ENCODE data around the gene ZCCHC3.
"Not testable (repeated sequence)": the region's sequence is repeated elsewhere in the genome, so short reads cannot be mapped to it uniquely, and the experiment has no call there.

Gene ZCCHC3

GRCh38 chr20:297098-297924 lies at the start of gene ZCCHC3:
Gene ZCCHC3 (plus strand): TSS chr20:297570. CDS start chr20:297587, 17 bp downstream.
- DNase-seq (ENCODE audit: low read depth), result peak; percentile 72

- DNase-seq (ENCODE audit: low read depth), result no peak
Observed at GRCh38 chr20:251354-251753, 46.0 kb upstream of the ZCCHC3 start.

GRCh38 chr20:252801-253200 lies 44.6 kb upstream of the ZCCHC3 start:
- DNase-seq (ENCODE audit: low read depth), result no peak

GRCh38 chr20:253447-253846 lies 43.9 kb upstream of the ZCCHC3 start:
- DNase-seq (ENCODE audit: low read depth), result not testable (repeated sequence)

- no peak for DNase-seq (ENCODE audit: low read depth)
Observed at GRCh38 chr20:257419-257818, 40.0 kb upstream of the ZCCHC3 start, which contains the start of gene DEFB132. Gene DEFB132 (plus strand): TSS chr20:257724. CDS start chr20:257779, 55 bp downstream.

- DNase-seq (ENCODE audit: low read depth), result no peak
Observed at GRCh38 chr20:258269-258858, 39.0 kb upstream of the ZCCHC3 start.

- DNase-seq (ENCODE audit: low read depth), result no peak
Observed at GRCh38 chr20:258963-259362, 38.4 kb upstream of the ZCCHC3 start.

GRCh38 chr20:259981-260380 lies 37.4 kb upstream of the ZCCHC3 start:
- DNase-seq (ENCODE audit: low read depth), result no peak

- DNase-seq (ENCODE audit: low read depth), result no peak
Observed at GRCh38 chr20:263701-264100, 33.7 kb upstream of the ZCCHC3 start.

- peak; percentile 73 for DNase-seq (ENCODE audit: low read depth)
Observed at GRCh38 chr20:266596-267562, 30.5 kb upstream of the ZCCHC3 start.

GRCh38 chr20:270517-270916 lies 26.9 kb upstream of the ZCCHC3 start:
- DNase-seq (ENCODE audit: low read depth), result no peak

GRCh38 chr20:271069-271468 lies 26.3 kb upstream of the ZCCHC3 start:
- DNase-seq (ENCODE audit: low read depth), result no peak

- DNase-seq (ENCODE audit: low read depth), result no peak
Observed at GRCh38 chr20:271528-271927, 25.8 kb upstream of the ZCCHC3 start.

- no peak for DNase-seq (ENCODE audit: low read depth)
Observed at GRCh38 chr20:272718-273117, 24.7 kb upstream of the ZCCHC3 start.

GRCh38 chr20:273884-274283 lies 23.5 kb upstream of the ZCCHC3 start:
- DNase-seq (ENCODE audit: low read depth), result no peak

GRCh38 chr20:275791-276190 lies 21.6 kb upstream of the ZCCHC3 start:
- DNase-seq (ENCODE audit: low read depth), result no peak

- no peak for DNase-seq (ENCODE audit: low read depth)
Observed at GRCh38 chr20:276620-277495, 20.5 kb upstream of the ZCCHC3 start.

- no peak for DNase-seq (ENCODE audit: low read depth)
Observed at GRCh38 chr20:277496-277781, 19.9 kb upstream of the ZCCHC3 start.

- DNase-seq (ENCODE audit: low read depth), result no peak
Observed at GRCh38 chr20:278181-278580, 19.2 kb upstream of the ZCCHC3 start.

GRCh38 chr20:278607-279571 lies 18.5 kb upstream of the ZCCHC3 start:
- no peak for DNase-seq (ENCODE audit: low read depth)

Data from stimulated activated CD8-positive, alpha-beta memory T cell treated with anti-CD3 and anti-CD28 coated beads, Interleukin-12 subunit alpha, Interleukin-12 subunit beta, amount 100 ng/mL, for 4 hours (primary cell).